Embryonic facial prominence (tissue), 1 donor: ENCODE results near the gene OR52E8.

Experiments
- DNase-seq: peaks from one replicate; pipeline ENCODE4 v3.0.0-alpha.2; 2016; ENCODE audit errors: extremely low spot score

OR52E8 gene

GRCh38 chr11:5857590-5857989 lies at the start of gene OR52E8:
Gene OR52E8, minus strand, starts transcription at chr11:5857690. Its CDS starts 0 bp downstream, at chr11:5857690.
- no peak for DNase-seq

DNA sequence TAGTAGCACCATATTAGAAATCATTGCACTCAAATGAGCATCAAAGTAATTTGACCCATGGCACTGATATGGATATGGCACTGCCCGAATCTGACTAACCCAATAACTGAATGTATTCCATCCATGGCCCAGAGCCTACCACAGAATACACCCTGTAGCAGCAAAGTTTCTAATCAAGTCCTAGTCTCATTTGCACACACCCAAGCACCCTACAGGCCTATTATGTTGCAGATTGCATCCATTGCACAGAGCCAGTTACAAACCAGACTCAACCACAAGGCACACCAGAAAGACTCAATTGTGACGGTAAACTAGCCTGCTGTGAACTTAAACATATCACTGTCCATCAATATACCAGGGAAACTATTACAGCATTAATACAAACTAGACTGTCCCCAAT lies 42.0 kb upstream of the OR52E8 start:
- DNase-seq, result no peak

DNA sequence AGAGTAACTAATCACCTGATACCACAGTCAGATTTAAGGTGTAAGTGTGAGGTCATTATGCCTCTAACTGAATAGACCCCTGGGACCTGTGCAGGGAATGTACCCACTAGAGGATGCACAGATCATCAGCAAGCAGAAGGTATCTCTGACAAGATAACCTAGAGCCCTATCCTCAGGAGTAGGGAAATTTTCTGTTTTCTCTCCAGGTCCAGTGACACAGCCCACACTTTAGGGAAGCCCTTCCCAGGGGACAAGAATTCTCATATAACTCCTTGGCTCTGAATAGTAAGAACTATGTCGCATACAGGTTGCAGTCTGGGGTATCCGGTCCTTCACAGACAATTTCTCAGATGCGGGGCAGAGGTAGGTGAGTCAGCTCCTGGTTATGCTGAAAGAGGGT lies 35.4 kb upstream of the OR52E8 start, which contains the start of gene OR52E5:
TSS of gene OR52E5 (plus strand) at position 301 of the 400 bp plus-strand sequence. CDS start 7,569 bp downstream, outside the sequence.
- DNase-seq, result no peak

DNA sequence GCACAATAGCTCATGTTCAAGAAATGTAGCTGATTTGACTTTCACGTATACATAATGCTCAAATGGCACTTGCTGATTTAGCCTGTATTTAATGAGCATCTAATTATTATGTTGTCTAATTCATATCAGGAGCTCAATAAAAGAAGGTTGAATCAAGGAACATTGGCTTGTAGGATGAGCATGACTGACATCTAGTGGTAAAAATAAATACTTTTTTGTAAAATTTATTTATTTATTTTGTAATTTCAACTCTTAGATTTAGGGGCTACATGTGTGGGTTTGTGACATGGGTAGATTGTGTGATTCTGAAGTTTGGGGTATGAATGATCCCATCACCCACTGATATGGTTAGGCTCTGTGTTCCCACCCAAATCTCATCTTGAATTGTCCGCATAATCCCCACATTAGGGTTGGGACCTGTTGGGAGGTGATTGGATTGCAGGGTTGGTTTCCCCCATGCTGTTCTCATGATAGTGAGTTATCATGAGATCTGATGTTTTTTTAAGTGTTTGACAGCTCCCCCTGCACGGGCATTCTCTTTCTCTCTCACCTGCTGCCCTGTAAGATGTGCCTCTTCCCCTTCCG lies 33.8 kb upstream of the OR52E8 start:
- DNase-seq, result no peak

- DNase-seq, result no peak
Observed at GRCh38 chr11:5887661-5888060, 30.2 kb upstream of the OR52E8 start.

DNA sequence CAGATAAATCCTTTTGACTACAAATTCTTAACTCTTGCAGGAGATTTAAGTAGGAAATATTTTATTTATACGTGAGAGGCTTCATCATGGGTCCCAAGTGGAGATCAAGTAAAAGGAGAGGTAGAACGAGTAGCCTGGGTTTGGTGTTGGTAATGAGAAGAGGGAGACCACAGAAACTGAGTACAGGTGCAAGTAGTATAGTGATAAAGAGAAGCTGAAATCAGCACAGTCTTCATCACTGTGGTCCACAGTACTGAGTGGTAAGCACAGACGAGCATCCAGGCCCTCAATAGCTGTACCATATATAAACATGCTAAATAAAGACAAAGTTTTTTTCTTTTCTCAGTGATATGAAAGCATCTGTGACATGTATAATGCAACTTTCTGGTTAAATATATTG lies 29.7 kb upstream of the OR52E8 start:
- DNase-seq, result no peak

DNA sequence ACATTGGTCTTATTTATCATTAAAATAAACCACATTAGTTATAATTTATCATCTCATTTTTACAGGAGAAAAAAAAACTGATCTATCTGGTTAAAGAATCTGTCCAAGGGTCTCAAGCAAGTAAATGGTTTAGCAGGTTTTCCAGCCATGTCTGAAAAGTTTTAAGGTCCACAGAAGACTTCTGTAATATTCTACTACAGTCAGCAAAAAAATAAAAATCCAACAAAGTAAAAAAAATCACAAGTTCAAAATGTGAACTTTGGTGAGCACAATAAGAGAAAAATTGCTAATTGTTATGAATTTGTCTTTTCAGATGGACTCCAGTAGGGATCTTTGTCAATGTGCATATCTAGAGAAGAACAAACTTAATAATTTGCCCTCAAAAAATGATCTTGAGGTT lies 24.3 kb upstream of the OR52E8 start:
- no peak for DNase-seq

GRCh38 chr11:5880329-5880728 lies 22.8 kb upstream of the OR52E8 start, which contains the start of gene OR52E4:
Gene OR52E4, plus strand, starts transcription at chr11:5880629. Its CDS starts 3,664 bp downstream, at chr11:5884293.
- DNase-seq, result no peak

GRCh38 chr11:5878564-5878963 lies 21.1 kb upstream of the OR52E8 start:
- no peak for DNase-seq

- DNase-seq, result no peak
Observed at GRCh38 chr11:5865826-5866225, 8.3 kb upstream of the OR52E8 start.

GRCh38 chr11:5851002-5851401 lies 6.5 kb downstream of the OR52E8 start:
- no peak for DNase-seq

DNA sequence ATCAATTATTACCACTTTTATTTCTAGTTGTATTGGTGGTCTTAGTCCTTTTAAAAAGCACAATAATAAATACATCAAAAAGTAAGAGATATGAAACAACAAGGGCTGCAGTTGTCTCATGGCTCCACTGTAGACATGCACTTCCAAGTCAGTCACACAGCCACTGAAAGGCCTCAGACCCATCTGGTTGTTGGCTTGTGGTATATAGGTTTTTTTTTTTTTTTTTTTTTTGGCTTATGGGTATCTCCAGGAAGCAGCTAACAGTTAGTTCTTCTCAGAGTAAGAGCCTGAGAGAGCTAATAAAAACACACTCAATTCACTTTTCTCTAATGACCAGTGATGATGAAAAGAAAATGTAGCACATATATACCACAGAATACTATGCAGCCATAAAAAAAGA lies 9.8 kb downstream of the OR52E8 start:
- no peak for DNase-seq

GRCh38 chr11:5846701-5847100 lies 10.8 kb downstream of the OR52E8 start:
- no peak for DNase-seq

DNA sequence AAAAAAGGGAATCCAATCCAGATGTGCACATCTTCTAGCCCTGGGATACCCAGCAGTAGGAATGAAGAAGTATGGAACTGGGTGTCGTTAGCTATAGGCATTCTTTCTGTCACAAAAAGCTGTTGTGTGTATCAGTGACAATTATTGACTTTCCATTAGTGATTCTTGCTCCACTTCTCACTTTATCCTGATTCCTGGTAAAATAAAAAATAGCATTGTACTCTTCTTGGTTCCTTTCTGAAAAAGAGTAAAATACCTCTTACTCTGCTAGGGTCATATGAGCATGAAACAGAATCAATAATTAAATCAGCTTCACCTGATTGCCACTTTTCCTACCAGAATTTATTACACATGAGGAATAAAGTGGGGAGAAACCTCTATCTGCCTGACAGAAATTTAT lies 15.7 kb downstream of the OR52E8 start, which contains the start of gene OR52E6:
TSS of gene OR52E6 (minus strand) at position 101 of the 400 bp plus-strand sequence. CDS start at position 101, 0 bp downstream.
- no peak for DNase-seq

DNA sequence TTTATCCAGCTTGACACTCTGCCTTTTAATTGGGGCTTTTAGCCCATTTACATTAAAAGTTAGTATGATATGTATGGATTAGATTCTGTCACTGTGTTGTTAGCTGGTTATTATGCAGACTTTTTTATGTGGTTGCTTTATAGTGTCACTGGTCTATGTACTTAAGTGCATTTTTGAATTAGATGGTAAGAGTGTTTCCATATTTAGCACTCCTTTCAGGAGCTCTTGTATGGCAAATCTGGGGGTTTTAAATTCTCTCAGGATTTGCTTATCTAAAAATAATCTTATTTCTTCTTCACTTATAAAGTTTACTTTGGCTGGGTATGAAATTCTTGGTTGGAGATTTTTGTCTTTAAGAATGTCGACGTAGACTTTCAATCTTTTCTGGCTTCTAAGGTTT lies 19.8 kb downstream of the OR52E8 start:
- no peak for DNase-seq

DNA sequence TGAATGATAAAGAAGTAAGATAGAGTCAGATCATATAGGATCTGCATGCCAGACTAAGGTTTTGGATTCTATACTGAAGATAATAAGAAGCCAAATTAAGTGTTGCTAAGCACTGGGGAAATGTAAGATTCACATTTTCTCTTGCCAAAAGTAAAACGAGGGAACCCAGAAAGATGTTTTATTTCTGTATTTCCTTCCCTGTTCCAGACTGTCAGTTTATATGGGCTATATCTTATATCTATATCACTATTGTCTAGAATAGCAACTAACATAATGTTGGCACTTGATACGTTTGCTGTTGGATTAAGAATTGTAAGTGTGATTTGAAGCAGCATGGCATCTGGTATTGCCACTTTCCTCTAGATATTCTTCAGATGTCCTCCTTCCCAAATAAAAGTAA lies 24.0 kb downstream of the OR52E8 start:
- DNase-seq, result no peak

DNA sequence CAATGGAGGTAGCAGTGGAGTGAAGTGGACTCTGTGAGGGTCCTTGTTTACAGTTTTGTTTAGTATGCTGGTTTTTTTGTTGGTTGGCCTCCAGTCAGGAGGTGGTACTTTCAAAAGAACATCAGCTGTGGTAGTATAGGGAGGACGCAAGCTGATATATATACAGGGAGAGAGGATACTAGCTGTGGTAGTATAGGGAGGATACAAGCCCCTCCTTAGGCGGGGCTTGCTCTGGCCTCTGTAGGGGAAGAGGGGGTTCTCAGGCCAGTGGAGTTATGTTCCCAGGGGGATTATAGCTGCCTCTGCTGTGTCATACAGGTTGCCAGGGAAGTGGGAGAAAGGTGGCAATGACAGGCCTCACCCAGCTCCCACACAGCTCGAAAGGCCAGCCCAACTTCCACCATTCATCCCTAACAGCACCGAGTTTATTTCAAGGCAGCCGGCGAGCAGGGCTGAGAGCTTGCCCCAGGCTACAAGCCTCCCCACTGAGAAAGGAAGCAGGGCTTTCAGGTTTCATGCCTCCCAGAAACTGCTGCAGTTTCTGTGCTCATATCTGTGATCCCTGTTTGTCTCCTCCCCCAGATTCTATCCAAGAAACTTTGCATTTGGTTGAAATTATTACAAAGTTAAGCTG lies 26.2 kb downstream of the OR52E8 start:
- DNase-seq, result no peak

- no peak for DNase-seq
Observed at GRCh38 chr11:5818245-5818886, 39.1 kb downstream of the OR52E8 start.

DNA sequence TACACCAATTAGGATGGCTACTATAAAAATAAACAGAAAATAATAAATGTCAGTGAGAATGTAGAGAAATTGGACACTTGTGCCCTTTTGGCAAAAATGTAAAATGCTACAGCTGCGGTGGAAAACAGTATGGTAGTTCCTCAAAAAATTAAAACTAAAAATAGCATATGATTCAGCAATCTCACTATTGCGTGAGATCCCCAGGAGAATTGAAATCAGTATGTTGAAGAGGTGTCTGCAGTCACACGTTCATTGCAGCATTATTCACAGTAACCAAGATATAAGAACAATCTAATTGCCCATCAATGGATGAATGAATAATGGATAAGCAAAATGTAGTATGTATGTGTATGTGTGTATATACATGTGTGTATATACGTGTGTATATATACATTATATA lies 42.0 kb downstream of the OR52E8 start:
- DNase-seq, result no peak

DNA sequence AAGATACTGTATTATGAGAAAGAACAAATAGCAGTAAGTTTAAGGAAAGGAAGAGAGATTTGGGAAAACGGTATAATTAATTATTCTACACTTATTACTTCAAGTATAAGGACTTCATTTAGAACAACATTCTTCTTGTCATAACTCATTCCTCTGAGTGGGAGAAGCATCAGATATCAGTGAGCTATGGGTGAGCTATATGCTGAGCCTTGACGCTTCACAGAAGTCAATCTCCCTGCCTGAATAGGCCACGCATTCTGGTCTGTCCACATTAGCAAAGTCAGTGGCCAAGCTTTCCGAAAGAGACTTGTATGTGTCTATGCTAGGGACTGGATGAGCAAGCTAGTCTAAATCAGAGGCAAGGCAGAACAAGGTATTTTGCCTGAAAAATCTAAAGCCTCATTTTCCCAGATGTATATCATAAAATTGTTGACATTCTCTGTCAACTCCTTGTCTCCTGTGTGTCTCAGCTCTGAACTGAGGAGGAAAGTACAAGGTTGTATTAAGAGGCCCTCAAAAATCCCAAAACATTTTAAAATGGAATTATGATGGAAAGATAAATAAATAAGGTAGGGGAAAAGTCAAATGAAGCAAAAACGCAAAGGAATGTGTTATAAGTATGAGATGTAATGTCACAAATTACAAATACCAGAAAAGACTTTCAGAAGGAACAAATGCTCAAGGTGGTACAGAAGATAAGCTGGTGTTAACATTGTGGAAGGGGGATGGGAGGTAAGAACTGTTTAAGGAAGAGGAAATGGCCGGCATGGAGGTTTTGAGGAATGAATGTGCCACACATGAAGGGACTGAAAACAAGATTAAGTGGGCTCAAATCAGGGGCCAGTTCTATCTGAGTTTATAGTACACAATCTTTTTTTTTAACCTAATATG lies 47.3 kb downstream of the OR52E8 start:
- no peak for DNase-seq

DNA sequence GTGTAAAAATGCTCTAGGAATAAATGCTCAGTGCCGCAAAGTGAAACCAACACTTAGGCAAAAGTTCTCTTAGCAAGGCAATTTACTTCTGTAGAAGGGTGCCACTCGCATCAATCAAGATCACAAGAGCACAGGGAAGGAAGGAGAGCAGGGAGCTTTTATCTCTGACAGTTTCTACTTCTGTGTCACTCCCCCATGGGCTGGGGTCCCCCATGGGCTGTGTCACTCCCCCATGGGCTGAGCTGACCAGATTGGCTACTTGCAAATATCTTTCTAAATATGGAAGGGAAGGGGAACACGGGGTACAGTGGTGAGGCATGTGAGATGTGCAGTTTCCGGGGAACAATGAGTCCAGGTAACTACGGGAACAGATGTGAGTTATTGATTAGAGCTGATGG lies 48.4 kb downstream of the OR52E8 start:
- no peak for DNase-seq
